Erythroblast (primary cell): Measurements from ENCODE around the gene TFAP2D.

Source experiments
- DNase-seq, 2 experiments: peaks; one replicate each; lab custom pipeline; 2025; lab: John Stamatoyannopoulos, UW
- GATA1 ChIP-seq: IDR thresholded peaks from 2 replicates; pipeline ENCODE4 v1.6.1; 2011; ENCODE audit warnings: low read depth, mild to moderate bottlenecking, control low read depth, low read length, moderate library complexity
- POLR2A ChIP-seq: IDR thresholded peaks from 2 replicates; pipeline ENCODE4 v1.6.1; 2011; ENCODE audit warnings: mild to moderate bottlenecking, low read length

TFAP2D gene

GRCh38 chr6:50742161-50742560 is 28.8 kb downstream of the TFAP2D start:
- no peak for DNase-seq
- TF ChIP-seq GATA1 (no peak), POLR2A (no peak)

GRCh38 chr6:50744976-50745375 is 31.6 kb downstream of the TFAP2D start:
- TF ChIP-seq GATA1, result no peak
- DNase-seq, result no peak

GRCh38 chr6:50762798-50763197 is 49.5 kb downstream of the TFAP2D start:
- no peak for DNase-seq
- TF ChIP-seq POLR2A (no peak), GATA1 (no peak)

DNA sequence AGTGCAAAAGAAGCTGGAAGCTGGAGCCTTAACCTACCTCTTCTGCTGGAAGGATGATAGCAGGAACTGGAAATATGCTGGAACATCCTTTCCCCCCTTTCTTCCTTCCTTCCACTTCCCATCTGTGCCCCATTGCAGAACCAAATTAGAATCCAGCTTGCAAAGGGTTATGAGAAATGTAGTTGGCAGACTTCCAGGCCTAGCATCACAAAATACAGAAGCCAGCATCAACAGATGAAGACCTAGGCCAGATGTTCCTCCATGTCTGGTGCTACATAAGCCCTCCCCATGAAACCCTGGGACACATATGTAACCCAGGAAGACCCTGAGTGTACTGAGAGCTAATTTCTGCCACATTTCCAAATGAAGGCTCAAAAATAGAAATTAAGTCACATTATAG is 65.4 kb downstream of the TFAP2D start:
- no peak for TF ChIP-seq POLR2A
- TF ChIP-seq GATA1, result no peak
- no peak for DNase-seq

- TF ChIP-seq POLR2A, result no peak
- TF ChIP-seq GATA1, result no peak
- DNase-seq, result no peak
These were observed 67.1 kb downstream of the TFAP2D start for GRCh38 chr6:50780382-50780781.

- DNase-seq, result no peak
- no peak for TF ChIP-seq POLR2A
- no peak for TF ChIP-seq GATA1
These were observed 72.6 kb downstream of the TFAP2D start for GRCh38 chr6:50785921-50786320.

DNA sequence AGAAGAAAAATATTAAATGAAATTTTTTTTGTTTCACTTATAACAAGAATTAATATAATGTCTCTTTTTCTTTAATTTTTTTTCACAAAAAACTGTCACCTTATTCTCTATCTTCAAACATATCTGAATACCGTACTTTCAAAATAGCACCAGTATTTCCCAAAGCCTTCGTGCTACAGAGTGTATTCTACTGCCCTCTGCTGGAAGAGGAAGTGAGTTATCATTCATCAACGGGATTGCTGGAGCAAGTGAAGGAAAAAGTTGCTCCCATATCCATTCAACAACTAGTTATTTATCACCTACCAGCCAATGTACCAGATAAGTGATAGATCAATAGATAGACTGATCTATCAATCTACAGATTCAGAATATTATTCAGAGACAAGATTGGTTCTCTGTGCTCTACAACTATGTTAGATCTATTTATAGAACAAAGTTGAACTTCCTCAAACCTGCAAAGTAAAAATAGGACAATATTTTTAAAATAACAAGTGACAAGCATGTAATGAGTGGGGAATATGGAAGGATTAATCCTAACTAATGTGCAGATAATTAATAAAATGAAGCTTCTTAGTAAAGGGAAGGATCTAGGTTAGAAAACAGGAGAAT is 78.7 kb downstream of the TFAP2D start:
- TF ChIP-seq GATA1, result no peak
- TF ChIP-seq POLR2A, result no peak
- peak; percentile 28 to 61 for DNase-seq

DNA sequence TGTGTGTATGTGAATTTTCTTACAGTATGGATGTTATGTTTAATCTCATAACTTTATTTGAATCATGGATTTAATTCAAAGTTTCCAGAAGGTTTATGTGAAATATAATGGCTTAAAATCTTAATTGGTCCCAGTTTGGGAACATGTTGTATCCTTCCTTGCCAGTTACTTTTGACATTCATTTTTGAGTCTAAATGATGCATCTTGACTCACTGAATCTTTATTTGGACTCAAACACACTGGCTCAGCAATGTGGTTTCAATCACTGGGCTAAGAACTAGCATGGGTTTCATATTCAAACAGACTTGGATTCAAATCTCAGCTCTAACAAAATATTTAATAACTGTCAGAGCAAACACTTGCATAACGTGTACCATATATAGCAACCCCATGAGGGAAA is 79.4 kb downstream of the TFAP2D start:
- TF ChIP-seq POLR2A, result no peak
- no peak for TF ChIP-seq GATA1
- no peak for DNase-seq

GRCh38 chr6:50795574-50795973 is 82.2 kb downstream of the TFAP2D start:
- DNase-seq, result no peak
- TF ChIP-seq POLR2A, result no peak
- TF ChIP-seq GATA1, result no peak

DNA sequence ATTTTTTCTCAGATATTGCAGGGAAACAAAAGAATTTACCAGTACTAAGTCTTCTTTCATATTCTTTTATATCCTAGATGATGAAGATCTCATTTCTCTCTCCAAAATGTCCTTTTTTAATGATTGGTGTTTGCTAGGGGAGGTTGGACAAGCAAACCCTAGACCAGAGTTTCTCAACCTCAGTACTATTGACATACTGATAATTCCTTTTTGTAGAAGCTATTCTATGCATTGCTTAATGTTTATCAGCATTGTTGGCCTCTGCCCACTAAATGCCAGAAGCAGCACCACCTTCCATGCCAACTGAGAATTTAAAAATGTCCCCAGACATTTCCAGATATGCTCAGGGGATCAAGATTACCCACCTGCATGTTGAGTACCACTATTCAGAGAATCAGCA is 91.0 kb downstream of the TFAP2D start:
- DNase-seq, result no peak

DNA sequence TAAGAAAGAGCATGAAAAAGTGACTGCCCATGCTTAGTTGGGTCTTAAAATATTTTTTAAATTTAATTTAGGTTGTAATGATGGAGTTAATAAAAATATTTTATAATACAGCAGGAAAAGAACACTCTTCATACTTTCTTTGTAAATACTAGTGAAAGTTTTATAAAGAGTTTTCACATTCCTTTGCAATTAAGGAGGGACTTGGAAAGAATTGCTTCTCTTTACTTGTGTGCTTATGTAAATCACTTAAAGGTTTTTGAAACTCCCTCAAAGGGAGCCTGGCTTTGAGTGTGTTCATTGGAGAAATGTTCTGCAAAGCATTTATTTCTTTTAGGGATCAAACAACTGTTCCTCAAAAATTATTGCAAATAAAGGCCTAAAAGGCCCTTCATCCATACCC is 93.7 kb downstream of the TFAP2D start:
- TF ChIP-seq POLR2A, result no peak
- no peak for TF ChIP-seq GATA1
- no peak for DNase-seq

More for the DNA sequence above, 91.0 kb downstream of the TFAP2D start:
- TF ChIP-seq POLR2A, result no peak

GRCh38 chr6:50815436-50816114 is 102.2 kb downstream of the TFAP2D start:
- peak in 1 of 2 experiments; percentile 45 for DNase-seq
- no peak for TF ChIP-seq GATA1
- no peak for TF ChIP-seq POLR2A

DNA sequence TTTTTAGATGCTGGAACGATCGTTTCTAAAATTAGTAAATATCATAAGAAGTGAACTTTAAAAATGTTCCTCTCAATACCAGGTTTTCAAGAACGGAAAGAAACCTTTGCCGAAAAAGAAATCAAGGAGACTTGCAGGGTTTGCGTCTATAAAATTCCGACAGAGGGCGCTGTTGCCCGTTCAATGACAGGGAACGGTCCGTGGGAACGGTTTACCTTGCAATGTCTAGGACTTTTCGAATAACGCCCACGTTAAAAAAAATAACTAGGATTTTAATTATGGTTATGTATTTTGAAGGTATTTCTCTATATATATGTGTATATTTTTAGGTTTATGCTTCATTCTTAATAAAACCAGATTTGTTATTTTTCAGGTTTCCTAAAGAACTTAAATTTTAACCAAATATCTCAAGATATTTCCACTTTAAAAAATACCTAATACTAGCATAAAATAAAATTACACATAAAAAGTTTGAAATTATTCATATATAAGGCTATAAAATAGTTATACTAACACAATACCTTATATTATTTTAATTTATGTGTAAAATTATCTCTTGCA is 102.9 kb downstream of the TFAP2D start:
- TF ChIP-seq GATA1, result no peak
- TF ChIP-seq POLR2A, result no peak
- DNase-seq, result peak; percentile 66 to 85

- TF ChIP-seq GATA1, result no peak
- no peak for TF ChIP-seq POLR2A
- no peak for DNase-seq
These were observed 103.8 kb downstream of the TFAP2D start for GRCh38 chr6:50816947-50817645.

- no peak for DNase-seq
- TF ChIP-seq POLR2A (no peak), GATA1 (no peak)
These were observed 104.3 kb downstream of the TFAP2D start for GRCh38 chr6:50817646-50817950.
